Measurements from ENCODE around the gene NEGR1.

The NEGR1 gene

GRCh38 chr1:71526824-71527223 is 755.5 kb downstream of the NEGR1 start:
- no peak for DNase-seq

GRCh38 chr1:71522721-71523120 is 759.6 kb downstream of the NEGR1 start:
- no peak for DNase-seq

DNA sequence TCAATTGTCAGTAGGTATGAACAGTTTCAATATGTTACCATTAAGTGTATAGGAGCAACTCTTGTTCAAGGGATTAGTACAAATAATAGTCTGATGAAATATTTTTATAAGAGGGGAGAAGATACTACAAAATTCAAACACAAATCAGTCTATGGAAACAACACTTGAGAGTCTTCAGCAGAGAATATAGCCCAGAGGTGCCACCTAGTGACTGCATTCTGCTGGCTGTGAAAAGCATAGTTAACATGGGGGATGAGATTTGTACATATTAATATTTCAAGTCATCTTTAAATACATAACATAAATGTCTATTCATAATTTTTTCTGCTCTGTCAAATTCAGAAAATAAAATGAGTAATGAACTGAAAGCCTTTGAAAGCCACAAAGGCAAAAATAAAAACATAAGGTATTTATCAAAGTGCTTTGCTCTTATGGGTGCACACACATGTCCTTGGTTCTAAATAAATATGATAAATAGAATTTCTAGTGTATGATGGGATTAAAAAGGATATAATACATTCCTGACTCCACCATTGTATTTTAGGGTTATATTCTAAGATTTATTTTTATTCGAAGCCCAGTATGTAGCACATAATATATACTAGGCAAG is 760.6 kb downstream of the NEGR1 start:
- peak; percentile 9 for DNase-seq

DNA sequence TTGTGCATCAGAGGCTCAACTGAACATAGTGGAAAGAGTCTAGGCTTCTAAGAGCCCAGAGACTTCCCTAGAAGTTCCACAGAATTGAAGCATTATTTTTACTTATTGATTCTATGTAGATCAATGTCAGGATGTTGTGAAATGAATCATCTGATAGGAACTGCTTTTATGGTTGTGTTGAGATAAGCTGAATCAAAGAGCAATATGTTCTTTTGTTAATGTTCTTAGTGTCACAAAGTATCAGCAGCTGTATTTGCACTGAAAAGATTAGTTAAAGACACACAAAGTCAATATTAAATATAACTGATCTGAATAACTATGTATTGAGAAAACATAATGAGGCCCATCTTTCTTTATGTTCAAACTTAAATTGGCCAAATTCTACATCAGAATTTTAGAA is 770.8 kb downstream of the NEGR1 start:
- DNase-seq = no peak

DNA sequence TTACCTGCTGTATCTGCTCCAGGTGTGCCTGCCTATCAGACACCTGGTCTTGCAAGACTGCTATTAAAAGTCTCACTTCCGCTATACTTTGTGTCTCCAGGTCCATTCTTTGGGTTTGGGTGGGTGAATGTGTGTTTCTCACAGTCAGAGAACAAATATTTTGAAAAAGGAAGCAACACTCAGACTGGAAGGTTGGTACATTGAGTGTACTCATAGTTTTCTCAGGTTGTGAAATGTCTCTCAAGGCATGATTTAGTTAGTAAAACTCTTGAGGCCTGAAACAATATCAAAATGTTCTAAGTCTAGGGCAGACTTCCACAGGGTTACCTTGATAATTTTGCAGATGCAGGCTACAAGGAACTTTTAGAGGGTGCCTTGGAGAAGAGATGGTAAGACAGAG is 771.6 kb downstream of the NEGR1 start:
- no peak for DNase-seq

DNA sequence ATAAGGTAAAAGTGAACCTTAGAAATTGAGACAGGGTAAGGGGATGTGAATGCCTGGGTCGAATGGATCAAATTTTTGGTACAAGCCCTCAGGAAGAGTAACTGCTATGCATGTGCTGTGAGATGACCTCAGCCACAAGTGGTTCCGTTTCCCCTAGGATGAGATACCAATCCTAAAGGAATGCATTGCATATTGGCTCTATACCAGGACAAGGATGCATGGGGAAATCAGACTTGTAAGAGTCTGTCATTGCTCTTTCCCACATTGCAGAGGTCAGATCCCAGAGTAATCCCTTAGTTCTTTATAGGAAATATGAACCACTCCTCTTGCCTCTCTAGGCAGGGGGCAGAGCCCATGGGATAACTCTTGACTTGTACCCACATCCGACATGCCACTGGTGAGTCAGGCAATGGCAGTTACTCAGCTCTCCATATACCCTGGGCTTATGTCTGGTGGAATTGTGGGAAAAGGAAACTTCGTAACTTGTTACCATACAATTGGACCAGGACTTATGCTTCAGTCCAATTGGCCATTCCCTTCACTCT is 773.2 kb downstream of the NEGR1 start:
- no peak for DNase-seq

GRCh38 chr1:71502006-71502405 is 780.3 kb downstream of the NEGR1 start:
- no peak for DNase-seq

- no peak for DNase-seq
Measured at GRCh38 chr1:71498542-71498941, 783.8 kb downstream of the NEGR1 start.

GRCh38 chr1:71494163-71494562 is 788.2 kb downstream of the NEGR1 start:
- no peak for DNase-seq

DNA sequence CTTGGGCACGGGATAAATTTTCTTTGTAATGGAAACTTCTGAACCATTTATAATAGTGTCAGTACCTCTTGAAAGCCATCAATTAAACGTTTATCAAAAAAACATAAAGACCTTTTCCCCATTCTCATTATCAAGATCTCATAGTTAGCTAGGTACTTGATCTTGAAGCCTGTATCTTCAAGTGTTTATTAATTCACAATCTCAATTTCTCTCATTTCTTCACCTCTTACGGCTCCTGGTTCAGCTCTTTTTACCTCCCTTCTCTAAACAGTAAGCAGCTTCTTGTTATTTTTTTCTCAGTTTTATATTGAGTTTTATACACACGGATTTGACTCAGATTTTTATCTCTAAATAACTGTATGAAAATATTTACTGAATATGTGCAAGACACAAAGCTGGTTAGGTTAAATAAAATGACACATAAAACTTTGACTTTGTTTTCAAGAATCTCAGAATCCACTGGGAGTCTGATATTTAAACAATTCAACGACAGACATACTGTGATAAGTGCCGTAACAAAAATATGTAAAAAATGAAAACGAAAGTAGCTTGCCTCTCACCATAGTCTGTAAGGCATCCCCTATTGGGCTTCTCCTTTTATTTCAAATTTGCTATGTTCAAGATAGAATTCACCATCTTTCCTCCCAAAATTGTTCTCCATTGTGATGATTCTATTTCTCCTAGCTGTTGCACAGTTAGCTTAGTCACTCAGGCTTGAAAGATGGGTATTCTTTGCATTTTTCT is 789.9 kb downstream of the NEGR1 start:
- no peak for DNase-seq

GRCh38 chr1:71490432-71490831 is 791.9 kb downstream of the NEGR1 start:
- no peak for DNase-seq

- no peak for DNase-seq
Measured at GRCh38 chr1:71488555-71489252, 793.6 kb downstream of the NEGR1 start.

DNA sequence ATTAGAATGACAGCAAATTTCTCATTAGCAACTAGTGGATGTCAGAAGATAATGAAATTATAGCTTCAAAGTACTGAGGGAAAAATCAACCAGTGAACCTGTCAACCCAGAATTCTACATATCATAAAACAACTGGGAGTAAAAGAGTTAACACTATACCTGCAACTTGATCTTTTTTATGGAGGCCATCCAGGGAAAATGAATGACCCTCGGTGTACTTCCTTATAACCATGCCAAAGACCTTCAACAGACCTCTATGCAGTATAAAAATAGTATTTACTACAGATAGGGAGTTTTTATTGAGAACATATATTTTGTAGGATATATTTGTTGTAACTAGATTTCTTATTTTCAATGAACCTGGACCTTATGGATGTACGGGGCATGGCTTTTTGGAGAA is 809.0 kb downstream of the NEGR1 start:
- no peak for DNase-seq

DNA sequence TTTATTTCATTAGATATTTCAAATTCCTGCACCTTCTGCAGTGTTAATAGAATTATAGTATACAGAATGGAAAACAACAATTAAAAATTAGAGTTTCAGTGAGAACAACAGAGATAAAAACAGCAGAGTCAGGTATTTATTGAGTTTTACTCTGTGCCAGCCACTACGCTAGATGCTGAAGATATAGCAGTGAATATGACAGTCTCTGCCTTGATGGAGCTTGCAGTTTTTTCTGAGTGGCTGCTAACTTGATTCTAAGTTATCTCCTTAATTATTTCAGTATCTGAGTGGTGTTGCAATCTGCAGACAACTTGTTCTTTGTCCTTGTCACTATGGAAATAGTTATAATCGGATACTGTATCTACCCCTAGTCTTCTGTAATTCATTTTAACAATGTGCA is 817.2 kb downstream of the NEGR1 start:
- no peak for DNase-seq

DNA sequence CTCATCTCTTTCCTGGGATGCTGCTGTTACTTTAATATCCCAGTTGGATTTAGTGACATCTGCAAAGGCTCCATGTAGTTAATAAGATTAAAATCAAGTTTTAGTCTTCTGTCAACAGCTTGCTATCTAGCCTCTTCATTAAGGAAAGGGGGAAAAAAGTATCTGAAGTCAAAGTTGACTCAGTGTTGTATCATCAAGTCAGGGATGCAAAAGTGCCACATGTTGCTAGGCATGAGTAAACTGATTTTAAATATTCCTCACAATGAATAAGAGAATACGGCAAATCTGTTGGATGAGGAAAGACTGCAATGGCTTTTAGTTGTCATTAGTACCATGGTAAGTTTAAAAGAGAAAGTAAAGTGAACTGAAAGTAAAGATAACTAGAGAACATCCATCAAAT is 818.3 kb downstream of the NEGR1 start:
- no peak for DNase-seq

- DNase-seq = no peak
Measured at GRCh38 chr1:71463144-71463543, 819.2 kb downstream of the NEGR1 start.

DNA sequence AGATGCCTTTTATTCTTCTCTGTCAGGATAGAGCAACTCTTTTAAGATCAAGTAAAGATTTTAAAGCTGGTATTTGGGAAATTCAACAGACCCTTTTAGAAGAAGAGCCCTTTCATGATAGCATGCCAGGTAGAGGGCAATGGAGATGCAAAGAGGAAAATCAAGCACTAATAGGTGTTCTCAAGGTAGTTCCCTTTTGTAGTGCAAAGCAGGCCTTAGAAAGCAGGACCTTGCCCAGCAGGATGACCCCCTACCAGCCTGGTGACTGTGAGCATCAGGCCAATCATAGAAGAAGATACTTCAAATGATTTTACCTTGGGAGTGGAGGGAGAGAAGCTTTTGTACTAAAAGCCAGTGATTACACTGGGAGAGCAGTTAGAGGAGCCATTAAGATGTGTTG is 820.1 kb downstream of the NEGR1 start:
- no peak for DNase-seq

GRCh38 chr1:71461416-71461815 is 820.9 kb downstream of the NEGR1 start:
- no peak for DNase-seq

GRCh38 chr1:71448444-71448843 is 833.9 kb downstream of the NEGR1 start:
- DNase-seq = no peak

- DNase-seq = no peak
Measured at GRCh38 chr1:71438626-71439025, 843.7 kb downstream of the NEGR1 start.

DNA sequence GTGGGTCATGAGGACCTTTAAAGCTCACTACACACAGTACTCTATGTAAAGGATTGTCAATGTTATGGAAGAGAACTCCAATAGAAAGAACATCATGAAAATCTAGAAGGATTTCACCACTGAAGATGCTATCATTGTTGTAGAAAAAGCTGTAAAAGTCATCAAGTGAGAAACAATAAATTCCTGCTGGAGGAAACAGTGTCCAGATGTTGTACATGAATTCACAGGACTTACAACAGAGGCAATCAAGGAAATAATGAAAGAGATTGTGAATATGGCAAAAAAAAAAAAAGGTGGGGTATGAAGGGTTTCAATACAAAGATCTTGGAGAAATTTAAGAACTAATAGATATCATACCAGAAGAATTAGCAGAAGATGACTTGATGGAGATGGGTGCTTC is 846.4 kb downstream of the NEGR1 start:
- no peak for DNase-seq

- no peak for DNase-seq
Measured at GRCh38 chr1:71434240-71434639, 848.1 kb downstream of the NEGR1 start.

DNA sequence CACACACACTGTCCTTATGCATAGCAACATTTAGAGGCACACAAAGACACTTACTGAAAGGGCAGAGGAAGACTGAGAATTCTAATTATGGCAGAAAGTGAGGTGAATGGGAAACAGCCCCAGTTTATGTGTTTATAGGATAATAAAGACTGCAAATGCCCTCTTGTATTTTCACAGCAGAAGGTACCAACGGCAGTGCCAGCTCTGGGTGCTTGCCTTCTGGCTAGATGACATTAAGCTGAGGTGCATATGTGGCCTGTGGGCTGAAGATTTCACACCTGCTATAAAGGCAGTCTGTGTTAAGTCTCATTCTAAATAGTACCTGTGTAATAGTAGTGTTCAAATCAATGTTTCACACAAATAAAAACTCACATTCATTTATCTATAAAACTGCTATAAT is 854.3 kb downstream of the NEGR1 start:
- no peak for DNase-seq

- DNase-seq = no peak
Measured at GRCh38 chr1:71427066-71427465, 855.3 kb downstream of the NEGR1 start.

Data from NCI-H2171 (cell line).